ENCODE data around the gene FRMD4A. TPM values are rescaled to one million over a fixed set of nuclear protein-coding genes. Genes with fewer than 3 reads are reported as not detected.

The FRMD4A gene
- total RNA-seq, 1 experiment from 2014 or later = 51.1 TPM

GRCh38 chr10:13820964-13821337, 509.8 kb downstream of the FRMD4A start:
- no peak for DNase-seq (ENCODE audit: low read depth)

DNA sequence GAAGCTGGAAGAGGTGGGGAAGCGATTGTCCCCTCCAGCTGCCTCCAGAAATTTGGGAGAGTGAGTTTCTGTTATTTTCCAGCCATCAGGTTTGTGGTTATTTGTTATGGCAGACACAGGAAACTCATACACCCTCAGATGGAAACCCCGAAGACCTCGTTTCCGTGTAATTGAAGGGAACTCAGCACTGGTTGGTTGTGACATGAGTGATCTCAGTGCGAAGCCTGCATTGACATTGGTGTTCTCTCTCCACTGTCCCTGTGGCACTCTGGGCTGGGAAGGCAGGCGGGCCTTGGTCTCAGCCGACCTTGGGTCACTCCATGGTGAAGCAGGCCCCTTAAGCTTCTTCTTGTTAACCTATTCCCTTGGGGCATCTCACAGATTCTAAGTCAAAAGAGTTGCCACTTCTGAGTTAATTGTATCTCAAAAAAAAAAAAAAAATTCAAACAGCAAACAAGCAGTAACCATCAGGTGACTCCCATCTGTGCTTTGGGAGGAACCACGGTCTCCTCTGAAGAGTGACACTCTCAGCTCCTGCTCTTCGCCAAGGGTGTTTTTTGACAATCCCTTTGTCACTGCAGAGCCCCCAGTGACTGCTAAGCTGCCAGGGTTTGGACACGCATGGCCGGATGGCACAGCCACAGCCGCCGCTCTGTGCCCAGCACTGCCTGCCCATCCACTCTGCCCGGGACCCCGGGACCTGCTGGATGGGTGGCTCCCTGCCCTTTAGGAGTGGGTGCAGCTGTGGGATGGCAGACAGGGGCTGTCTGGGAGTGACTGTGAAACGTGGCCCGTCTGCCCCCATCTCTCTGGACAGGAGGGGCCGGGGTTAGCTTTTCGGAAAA, 510.4 kb downstream of the FRMD4A start:
- DNase-seq (ENCODE audit: low read depth) = no peak

- peak; percentile 77 for DNase-seq (ENCODE audit: low read depth)
Measured at GRCh38 chr10:13816195-13816925, 514.4 kb downstream of the FRMD4A start.

- DNase-seq (ENCODE audit: low read depth) = peak; percentile 78
Measured at GRCh38 chr10:13815756-13816155, 515.0 kb downstream of the FRMD4A start.

DNA sequence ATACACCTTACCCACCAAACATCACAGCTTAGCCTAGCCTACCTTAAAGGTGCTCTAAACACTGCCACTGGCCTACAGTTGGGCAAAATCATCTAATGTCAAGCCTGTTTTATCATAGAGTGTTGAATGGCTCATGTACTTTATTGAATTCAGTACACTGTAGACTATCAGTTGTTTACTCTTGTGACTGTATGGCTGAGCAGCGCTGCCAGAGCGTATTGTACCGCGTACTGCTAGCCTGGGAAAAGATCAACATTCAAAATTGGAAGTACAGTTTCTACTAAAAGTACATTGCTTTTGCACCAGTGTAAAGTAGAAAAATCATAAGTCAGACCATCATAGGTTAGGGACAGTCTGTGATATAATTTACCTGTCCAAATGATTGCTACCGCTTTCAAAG, 517.2 kb downstream of the FRMD4A start:
- DNase-seq (ENCODE audit: low read depth) = no peak

DNA sequence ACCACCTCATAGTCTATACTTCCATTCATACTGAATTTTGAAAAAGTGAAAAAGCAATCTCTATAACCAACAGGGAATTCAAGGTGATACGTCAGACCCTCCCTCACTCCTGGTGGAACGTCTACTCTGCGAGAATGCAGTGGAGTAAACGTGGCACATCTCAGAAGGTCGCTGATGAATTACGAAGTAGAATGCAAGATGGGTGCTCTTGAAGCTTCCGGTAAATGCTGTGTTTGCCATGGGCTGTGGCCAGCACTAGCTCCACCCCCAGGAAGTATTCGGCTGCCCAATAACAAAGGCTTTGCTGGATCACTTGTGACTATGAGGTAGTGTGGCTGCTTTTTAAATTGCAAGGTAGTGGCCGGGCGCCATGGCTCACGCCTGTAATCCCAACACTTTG, 517.9 kb downstream of the FRMD4A start:
- DNase-seq (ENCODE audit: low read depth) = no peak

DNA sequence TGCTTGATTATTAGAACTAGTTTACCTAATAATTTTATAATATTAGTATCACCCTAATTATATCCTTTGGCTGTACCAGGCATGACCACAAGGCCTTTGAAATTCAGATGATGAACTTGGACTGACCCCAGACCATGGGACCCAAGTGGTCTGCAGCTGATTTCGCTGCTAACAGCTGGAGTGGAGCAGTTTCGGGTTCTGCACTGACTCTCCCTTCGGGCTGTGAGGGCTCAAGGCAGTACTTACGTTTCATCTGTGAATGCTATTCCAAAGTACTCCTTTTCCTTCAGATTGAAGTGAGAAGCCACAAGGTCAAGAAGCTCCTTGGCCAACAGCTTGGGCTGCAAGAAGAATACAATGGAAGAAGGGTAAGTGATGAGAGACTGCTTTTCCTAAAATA, 520.2 kb downstream of the FRMD4A start:
- no peak for DNase-seq (ENCODE audit: low read depth)

DNA sequence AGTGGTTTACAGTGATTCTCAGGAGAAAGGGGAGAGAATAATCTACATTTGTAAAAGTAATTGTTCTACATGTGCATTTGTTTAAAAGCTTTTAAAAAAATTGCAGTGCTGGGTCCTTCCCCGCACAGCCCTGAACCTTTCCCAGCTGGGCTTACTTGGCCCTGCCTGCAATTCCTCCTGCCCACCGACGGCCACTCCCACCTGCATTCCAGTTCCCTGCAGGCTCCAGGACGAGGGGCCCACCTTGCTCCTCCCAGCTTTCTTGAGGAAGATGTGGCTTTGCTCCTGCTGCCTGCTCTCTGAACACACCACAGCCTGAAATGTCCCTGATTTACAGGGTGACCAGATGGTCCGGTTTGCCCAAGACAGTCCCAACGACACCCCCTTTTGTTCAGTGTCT, 521.3 kb downstream of the FRMD4A start:
- no peak for DNase-seq (ENCODE audit: low read depth)

GRCh38 chr10:13808556-13809391, 522.0 kb downstream of the FRMD4A start:
- DNase-seq (ENCODE audit: low read depth) = no peak

- DNase-seq (ENCODE audit: low read depth) = no peak
Measured at GRCh38 chr10:13806419-13806818, 524.3 kb downstream of the FRMD4A start.

DNA sequence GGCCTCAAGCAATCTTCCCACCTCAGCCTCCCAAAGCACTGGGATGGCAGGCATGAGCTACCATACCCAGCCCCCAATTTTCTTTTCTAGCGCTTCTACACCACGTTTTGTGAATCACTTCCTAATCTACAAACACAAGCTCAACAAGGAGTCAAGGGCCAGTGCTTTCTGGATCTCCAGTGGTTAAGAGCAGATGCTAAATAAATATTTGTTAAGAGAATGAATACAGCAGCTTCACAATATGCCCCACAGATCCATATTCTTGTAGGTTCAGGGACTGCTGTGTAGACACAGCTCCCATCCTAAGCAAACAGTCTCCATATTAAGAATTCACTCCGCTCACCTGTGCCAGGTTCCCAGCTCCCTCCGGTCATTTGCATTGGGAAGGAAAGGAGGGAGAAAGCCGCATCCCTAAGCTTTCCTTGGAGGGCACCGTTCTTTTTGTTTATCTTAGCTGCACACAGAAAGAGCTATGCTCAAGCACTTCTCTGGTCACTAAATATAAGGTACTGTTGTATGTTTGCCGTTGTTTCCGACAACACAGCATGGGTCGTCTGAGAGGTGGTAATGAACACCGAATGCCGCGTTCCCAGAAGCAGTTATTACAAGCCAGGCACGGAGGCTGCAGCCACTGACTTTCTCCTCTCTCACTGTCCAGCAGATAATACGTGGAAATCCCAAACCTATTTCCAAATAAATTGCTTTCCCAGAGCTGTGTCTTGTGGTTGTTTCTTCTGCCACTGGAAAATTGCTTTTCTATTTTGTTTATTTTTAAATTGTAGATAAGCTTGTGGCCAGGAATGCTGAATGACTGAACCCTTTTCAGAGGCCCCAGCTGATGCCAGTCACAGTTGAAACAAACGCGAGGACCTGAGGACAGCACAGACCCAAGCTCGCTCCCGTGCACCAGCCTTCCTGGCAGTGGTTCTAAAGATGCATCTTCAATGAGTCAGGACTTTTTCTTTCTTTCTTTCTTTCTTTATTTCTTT, 526.9 kb downstream of the FRMD4A start:
- DNase-seq (ENCODE audit: low read depth) = no peak

DNA sequence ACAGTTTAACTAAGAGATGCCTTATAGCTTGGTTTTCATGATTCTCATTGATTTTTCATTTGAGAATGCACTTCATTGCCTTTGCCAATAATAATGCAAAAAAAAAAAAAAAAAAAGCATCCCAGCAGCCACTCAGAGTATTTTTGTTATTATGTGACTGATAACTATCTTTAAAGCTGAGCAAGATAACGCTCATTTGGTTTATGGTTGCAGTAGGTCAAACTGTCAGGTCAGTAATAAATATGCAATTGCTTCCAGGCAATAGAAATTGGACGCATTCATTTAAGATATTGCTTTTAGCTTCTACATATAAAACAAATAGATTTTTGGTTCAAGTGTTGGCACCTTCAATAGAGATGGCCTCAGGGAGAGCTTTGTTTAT, 528.8 kb downstream of the FRMD4A start:
- DNase-seq (ENCODE audit: low read depth) = no peak

DNA sequence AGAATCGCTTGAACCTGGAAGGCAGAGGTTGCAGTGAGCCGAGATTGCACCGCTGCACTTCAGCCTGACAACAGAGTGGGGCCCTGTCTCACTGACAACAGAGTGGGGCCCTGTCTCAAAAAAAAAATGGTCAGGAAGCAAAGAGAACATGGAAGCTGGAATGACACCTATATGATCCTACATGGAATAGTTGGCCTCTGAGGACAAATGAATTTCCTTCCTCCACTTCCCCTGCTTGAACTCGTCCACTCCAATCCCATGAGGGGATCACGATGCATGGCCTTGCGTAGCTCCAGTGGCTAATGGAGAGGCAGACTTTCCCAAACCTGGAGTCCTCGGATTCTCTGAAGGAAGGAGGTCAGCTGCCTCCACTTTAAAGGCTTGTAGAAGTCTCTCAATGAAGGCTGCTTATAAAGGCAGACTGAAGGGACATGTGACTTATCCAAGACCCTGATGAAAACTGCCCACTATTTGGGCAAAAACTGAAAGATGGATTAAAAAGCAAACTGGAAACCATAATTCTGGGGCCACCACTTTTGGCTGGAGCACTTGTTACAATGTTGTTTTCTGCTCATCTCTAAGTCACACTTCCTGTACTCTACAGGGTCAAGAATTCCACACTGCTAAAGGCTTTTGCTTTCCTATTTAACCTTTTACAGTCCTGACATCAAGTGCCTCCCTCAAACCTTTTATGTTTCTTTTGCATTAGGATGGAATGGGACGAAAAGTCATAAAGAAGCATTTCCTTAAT, 529.4 kb downstream of the FRMD4A start:
- no peak for DNase-seq (ENCODE audit: low read depth)

DNA sequence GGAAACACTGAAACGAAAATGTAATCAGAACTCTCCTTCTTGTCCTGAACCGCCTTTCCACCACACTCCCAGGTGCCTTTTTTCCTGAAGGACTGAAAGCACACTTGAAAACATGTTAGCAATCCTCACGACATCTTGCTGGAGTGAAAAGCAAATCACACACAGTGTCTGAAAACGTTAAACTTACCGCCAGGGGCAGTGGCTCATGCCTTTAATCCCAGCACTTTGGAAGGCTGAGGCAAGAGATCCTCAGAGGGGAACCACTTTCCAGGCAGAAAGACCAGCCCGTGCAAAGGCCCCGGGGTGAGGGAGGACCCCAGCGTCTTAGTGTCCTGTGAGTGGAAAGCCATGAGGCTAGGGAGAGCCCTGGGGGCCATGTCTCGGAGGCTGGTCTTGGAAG, 533.6 kb downstream of the FRMD4A start:
- no peak for DNase-seq (ENCODE audit: low read depth)

DNA sequence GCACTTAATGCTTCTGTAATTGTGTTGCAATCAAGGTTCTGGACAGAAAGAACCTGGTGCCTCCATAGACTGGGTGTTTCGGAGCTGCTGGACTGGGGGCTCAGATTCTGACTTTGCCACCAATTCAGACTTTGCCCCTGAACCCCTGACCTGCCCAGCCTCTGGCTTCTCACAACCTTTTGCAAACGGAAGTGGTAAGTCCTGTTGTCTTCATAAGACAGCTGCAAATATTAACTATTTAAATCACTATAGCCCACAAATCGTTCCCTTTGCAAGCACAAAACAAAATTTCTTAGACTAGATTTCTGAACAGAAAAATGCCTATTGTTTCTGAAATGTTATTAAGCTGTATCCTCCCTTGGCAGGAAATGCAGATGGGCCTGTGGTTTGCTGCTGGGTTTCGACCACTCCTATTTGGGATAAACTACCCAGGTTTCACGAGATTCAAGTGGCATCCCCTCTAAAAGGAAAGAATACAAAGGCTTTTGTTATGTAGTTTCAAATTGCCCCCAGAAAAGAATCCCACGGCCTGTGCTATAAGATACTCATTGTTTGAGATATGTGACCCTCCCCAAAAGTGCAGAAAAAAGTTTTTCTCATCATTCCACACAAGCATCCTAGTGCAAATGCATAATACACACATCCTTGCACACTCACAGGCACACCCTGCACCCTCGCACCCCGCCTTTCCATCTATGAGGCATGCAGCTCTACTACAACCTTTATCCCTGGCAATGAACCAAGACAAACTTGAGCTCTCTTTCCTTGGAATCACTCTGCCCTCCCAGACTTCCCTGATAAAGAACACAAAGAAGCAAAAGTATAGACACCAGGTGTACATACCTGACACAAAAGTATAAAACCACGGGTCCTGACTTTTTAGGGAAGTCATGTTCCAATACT, 534.8 kb downstream of the FRMD4A start:
- no peak for DNase-seq (ENCODE audit: low read depth)

DNA sequence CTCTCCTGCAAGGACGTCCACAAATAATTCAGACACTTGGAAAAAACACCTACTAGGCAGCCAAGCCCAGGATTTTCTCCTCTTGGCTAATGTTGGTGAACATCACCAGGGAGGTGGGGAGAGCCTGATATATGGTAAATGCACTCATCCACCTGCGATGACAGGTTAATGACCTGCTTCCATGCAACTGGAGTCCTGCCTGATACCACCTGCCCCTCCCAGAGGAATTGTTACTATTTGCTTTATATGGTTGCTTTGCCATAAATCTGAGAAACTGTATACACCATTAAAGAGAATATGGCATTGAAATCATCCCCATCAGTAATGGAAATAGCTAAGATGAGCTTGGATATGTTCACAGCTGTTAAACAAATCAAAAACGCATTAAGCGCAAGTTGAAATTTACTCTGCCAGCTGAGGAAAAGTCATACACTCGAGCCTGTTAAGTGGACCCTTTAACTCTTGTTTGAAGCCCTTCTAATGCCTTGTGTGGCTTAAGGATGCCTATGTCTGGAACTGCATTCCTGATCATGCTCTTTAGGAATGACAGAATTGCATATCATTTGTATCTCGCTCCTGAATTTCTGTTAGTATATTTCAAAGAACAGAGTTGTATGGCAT, 535.6 kb downstream of the FRMD4A start:
- no peak for DNase-seq (ENCODE audit: low read depth)

- DNase-seq (ENCODE audit: low read depth) = no peak
Measured at GRCh38 chr10:13792006-13792405, 538.7 kb downstream of the FRMD4A start.

- no peak for DNase-seq (ENCODE audit: low read depth)
Measured at GRCh38 chr10:13791483-13791882, 539.2 kb downstream of the FRMD4A start.

GRCh38 chr10:13790196-13790595, 540.5 kb downstream of the FRMD4A start:
- no peak for DNase-seq (ENCODE audit: low read depth)
